A549 (cell line): ENCODE data around the gene MT2A. TPM values are rescaled to one million over a fixed set of nuclear protein-coding genes. Genes with fewer than 3 reads are reported as not detected.

ENCODE experiments used
- BHLHE40 ChIP-seq: IDR thresholded peaks from 2 replicates; pipeline ENCODE4 v1.6.1; 2012; ENCODE audit warnings: low read depth, low read length, inconsistent platforms
- CBX8 ChIP-seq: fragments of 200-600 bp; sonication (generic); IDR thresholded peaks from 2 replicates; pipeline ENCODE4 v1.6.1; 2016
- EP300 ChIP-seq, 2 experiments: fragments of >200 bp; sonication (Bioruptor Twin); formaldehyde crosslinking; IDR thresholded peaks; 2 replicates in 1 of 2; 3 replicates in 1 of 2; pipeline ENCODE4 v1.6.1; 2016 to 2017
- HDAC2 ChIP-seq: fragments of 200-600 bp; sonication (generic); IDR thresholded peaks from 2 replicates; pipeline ENCODE4 v1.6.1; 2016
- HEYL ChIP-seq: fragments of 250-450 bp; sonication (Bioruptor Pico); IDR thresholded peaks from 2 replicates; pipeline ENCODE4 v1.8.0; 2021; ENCODE audit warnings: mild to moderate bottlenecking, moderate library complexity
- JUN ChIP-seq, 2 experiments: fragments of >200 bp; sonication (Bioruptor Twin); formaldehyde crosslinking; IDR thresholded peaks; 2 replicates in 1 of 2; 3 replicates in 1 of 2; pipeline ENCODE4 v1.6.1; 2016 to 2017
- KDM1A ChIP-seq: fragments of 200-600 bp; sonication (generic); IDR thresholded peaks from 2 replicates; pipeline ENCODE4 v1.6.1; 2016; ENCODE audit warnings: low read depth, mild to moderate bottlenecking
- KDM5A ChIP-seq: fragments of 200-600 bp; sonication (generic); IDR thresholded peaks from 2 replicates; pipeline ENCODE4 v1.6.1; 2016; ENCODE audit warnings: antibody characterized with exemption, mild to moderate bottlenecking
- MAZ ChIP-seq: fragments of 150-350 bp; IDR thresholded peaks from 2 replicates; pipeline ENCODE4 v1.6.1; 2014; ENCODE audit warnings: antibody characterized with exemption, low read depth, low read length, borderline replicate concordance
- NFE2L2 ChIP-seq: fragments of 150-350 bp; conservative IDR thresholded peaks from 2 replicates; pipeline ENCODE4 v1.6.1; 2014; ENCODE audit warnings: low read length
- NR3C1 ChIP-seq: fragments of >200 bp; sonication (Bioruptor Twin); formaldehyde crosslinking; IDR thresholded peaks from 3 replicates; pipeline ENCODE4 v1.6.1; 2017
- RARB ChIP-seq: fragments of 250-450 bp; sonication (Bioruptor Pico); IDR thresholded peaks from 2 replicates; pipeline ENCODE4 v1.8.0; 2021; ENCODE audit warnings: mild to moderate bottlenecking, moderate library complexity
- RFX5 ChIP-seq: fragments of 450-650 bp; IDR thresholded peaks from 2 replicates; pipeline ENCODE4 v1.7.1; 2014; ENCODE audit warnings: antibody characterized with exemption, mild to moderate bottlenecking, moderate library complexity
- SMC3 ChIP-seq: fragments of >200 bp; sonication (Bioruptor Twin); formaldehyde crosslinking; IDR thresholded peaks from 3 replicates; pipeline ENCODE4 v1.6.1; 2018; ENCODE audit warnings: inconsistent platforms
- SREBF2 ChIP-seq: fragments of 450-650 bp; IDR thresholded peaks from 2 replicates; pipeline ENCODE4 v1.6.1; 2014; ENCODE audit warnings: mild to moderate bottlenecking, moderate library complexity
- TFCP2L1 ChIP-seq: fragments of 250-450 bp; sonication (Bioruptor Pico); IDR thresholded peaks from 2 replicates; pipeline ENCODE4 v1.5.0; 2021; ENCODE audit warnings: mild to moderate bottlenecking
- TP53 ChIP-seq: fragments of 250-450 bp; sonication (Bioruptor Pico); IDR thresholded peaks from 2 replicates; pipeline ENCODE4 v1.5.0; 2021; ENCODE audit warnings: mild to moderate bottlenecking, moderate library complexity
- ZC3H11A ChIP-seq: fragments of 450-650 bp; IDR thresholded peaks from 2 replicates; pipeline ENCODE4 v1.6.1; 2014; ENCODE audit warnings: antibody characterized with exemption, mild to moderate bottlenecking
- ZFP36 ChIP-seq: fragments of 450-650 bp; IDR thresholded peaks from 2 replicates; pipeline ENCODE4 v1.6.1; 2014; ENCODE audit warnings: borderline replicate concordance; ENCODE audit not compliant: partially characterized antibody
- ZNF302 ChIP-seq: fragments of 250-450 bp; sonication (Bioruptor Pico); IDR thresholded peaks from 2 replicates; pipeline ENCODE4 v1.9.0; 2021; ENCODE audit warnings: inconsistent platforms, mild to moderate bottlenecking, moderate library complexity
- polyA plus RNA-seq, 4 experiments: library from polyadenylated mRNA; depleted of rRNA in 3 of 4; stranded (reverse); fragments of >200 nt; fragmentation: RNase III in 1 of 4; extraction: RNeasy Plus Mini Kit Qiagen cat#74134 plus additional on column Dnase treatment in 1 of 4; gene quantifications; 2 replicates in 3 of 4; 3 replicates in 1 of 4; pipeline ENCODE4 v1.2.3, GENCODE V29; 2011 to 2017
- TF ChIP-seq, protein P1 (sequence below): IDR thresholded peaks from 2 replicates; pipeline ENCODE4 v1.6.1; 2012
- TF ChIP-seq, protein P2 (sequence below): fragments of 150-350 bp; IDR thresholded peaks from 2 replicates; pipeline ENCODE4 v1.6.1; 2014; ENCODE audit warnings: low read depth, mild to moderate bottlenecking, low read length
- TF ChIP-seq, protein P3 (sequence below): fragments of 450-650 bp; IDR thresholded peaks from 2 replicates; pipeline ENCODE4 v1.6.1; 2014; ENCODE audit warnings: antibody characterized with exemption
- TF ChIP-seq, protein P4 (sequence below): fragments of 200-600 bp; sonication (generic); IDR thresholded peaks from 2 replicates; pipeline ENCODE4 v1.6.1; 2016; ENCODE audit warnings: antibody characterized with exemption, mild to moderate bottlenecking, moderate library complexity
- TF ChIP-seq, protein P5 (sequence below): IDR thresholded peaks from 2 replicates; pipeline ENCODE4 v1.6.1; 2012

The MT2A gene
- polyA plus RNA-seq, 2 of the 4 experiments (the other 2 are of a cell fraction) = 39.1 to 305 TPM

DNA sequence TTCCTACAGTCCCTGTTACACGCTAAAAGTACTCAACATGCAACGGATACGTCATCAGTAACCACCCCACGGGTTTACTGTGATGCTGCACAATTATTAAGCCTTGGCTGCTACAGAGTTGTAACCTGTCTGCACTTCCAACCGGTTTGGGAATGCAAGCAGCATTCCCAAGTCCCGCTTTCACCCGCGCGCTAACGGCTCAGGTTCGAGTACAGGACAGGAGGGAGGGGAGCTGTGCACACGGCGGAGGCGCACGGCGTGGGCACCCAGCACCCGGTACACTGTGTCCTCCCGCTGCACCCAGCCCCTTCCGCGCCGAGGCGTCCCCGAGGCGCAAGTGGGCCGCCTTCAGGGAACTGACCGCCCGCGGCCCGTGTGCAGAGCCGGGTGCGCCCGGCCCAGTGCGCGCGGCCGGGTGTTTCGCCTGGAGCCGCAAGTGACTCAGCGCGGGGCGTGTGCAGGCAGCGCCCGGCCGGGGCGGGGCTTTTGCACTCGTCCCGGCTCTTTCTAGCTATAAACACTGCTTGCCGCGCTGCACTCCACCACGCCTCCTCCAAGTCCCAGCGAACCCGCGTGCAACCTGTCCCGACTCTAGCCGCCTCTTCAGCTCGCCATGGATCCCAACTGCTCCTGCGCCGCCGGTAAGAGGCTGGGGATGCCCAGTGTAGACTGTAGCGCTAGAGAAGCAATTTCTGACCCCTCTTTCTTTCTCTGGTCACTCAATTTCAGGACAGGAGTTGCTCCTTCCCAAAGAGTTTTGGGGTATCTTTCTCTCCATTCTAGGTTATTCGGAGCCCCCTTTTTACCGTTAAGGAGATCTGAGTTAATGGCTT, at the start of gene MT2A (continued):
- TF ChIP-seq RARB (CRISPR knock-in tag) = no peak
- TF ChIP-seq, protein P1, sequence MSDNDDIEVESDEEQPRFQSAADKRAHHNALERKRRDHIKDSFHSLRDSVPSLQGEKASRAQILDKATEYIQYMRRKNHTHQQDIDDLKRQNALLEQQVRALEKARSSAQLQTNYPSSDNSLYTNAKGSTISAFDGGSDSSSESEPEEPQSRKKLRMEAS = peak; percentile 85
- no peak for TF ChIP-seq ZFP36
- TF ChIP-seq, protein P2, sequence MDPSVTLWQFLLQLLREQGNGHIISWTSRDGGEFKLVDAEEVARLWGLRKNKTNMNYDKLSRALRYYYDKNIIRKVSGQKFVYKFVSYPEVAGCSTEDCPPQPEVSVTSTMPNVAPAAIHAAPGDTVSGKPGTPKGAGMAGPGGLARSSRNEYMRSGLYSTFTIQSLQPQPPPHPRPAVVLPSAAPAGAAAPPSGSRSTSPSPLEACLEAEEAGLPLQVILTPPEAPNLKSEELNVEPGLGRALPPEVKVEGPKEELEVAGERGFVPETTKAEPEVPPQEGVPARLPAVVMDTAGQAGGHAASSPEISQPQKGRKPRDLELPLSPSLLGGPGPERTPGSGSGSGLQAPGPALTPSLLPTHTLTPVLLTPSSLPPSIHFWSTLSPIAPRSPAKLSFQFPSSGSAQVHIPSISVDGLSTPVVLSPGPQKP = no peak
- no peak for TF ChIP-seq SMC3
- no peak for TF ChIP-seq HEYL (CRISPR knock-in tag)
- no peak for TF ChIP-seq NR3C1
- TF ChIP-seq, protein P3, sequence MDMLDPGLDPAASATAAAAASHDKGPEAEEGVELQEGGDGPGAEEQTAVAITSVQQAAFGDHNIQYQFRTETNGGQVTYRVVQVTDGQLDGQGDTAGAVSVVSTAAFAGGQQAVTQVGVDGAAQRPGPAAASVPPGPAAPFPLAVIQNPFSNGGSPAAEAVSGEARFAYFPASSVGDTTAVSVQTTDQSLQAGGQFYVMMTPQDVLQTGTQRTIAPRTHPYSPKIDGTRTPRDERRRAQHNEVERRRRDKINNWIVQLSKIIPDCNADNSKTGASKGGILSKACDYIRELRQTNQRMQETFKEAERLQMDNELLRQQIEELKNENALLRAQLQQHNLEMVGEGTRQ = no peak
- no peak for TF ChIP-seq MAZ
- no peak for TF ChIP-seq TFCP2L1 (CRISPR knock-in tag)
- no peak for TF ChIP-seq HDAC2
- no peak for TF ChIP-seq CBX8
- TF ChIP-seq BHLHE40 = no peak
- TF ChIP-seq, protein P4, sequence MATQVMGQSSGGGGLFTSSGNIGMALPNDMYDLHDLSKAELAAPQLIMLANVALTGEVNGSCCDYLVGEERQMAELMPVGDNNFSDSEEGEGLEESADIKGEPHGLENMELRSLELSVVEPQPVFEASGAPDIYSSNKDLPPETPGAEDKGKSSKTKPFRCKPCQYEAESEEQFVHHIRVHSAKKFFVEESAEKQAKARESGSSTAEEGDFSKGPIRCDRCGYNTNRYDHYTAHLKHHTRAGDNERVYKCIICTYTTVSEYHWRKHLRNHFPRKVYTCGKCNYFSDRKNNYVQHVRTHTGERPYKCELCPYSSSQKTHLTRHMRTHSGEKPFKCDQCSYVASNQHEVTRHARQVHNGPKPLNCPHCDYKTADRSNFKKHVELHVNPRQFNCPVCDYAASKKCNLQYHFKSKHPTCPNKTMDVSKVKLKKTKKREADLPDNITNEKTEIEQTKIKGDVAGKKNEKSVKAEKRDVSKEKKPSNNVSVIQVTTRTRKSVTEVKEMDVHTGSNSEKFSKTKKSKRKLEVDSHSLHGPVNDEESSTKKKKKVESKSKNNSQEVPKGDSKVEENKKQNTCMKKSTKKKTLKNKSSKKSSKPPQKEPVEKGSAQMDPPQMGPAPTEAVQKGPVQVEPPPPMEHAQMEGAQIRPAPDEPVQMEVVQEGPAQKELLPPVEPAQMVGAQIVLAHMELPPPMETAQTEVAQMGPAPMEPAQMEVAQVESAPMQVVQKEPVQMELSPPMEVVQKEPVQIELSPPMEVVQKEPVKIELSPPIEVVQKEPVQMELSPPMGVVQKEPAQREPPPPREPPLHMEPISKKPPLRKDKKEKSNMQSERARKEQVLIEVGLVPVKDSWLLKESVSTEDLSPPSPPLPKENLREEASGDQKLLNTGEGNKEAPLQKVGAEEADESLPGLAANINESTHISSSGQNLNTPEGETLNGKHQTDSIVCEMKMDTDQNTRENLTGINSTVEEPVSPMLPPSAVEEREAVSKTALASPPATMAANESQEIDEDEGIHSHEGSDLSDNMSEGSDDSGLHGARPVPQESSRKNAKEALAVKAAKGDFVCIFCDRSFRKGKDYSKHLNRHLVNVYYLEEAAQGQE = no peak
- no peak for TF ChIP-seq ZNF302
- peak; percentile 68; the same call in 1 of the 2 replicates for TF ChIP-seq RFX5
- no peak; a peak in 1 of 5 replicates for TF ChIP-seq EP300 (IDR thresholded peaks at IDR 0.05)
- TF ChIP-seq SREBF2 = no peak
- TF ChIP-seq KDM5A = no peak
- TF ChIP-seq, protein P5, sequence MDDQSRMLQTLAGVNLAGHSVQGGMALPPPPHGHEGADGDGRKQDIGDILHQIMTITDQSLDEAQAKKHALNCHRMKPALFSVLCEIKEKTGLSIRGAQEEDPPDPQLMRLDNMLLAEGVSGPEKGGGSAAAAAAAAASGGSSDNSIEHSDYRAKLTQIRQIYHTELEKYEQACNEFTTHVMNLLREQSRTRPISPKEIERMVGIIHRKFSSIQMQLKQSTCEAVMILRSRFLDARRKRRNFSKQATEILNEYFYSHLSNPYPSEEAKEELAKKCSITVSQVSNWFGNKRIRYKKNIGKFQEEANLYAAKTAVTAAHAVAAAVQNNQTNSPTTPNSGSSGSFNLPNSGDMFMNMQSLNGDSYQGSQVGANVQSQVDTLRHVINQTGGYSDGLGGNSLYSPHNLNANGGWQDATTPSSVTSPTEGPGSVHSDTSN = peak; percentile 31; the same call in 1 of the 2 replicates
- TF ChIP-seq KDM1A = 0 out of 2 replicates have a peak, but pooled peaks have one; percentile 5
- TF ChIP-seq JUN (IDR thresholded peaks at IDR 0.05) = peak; percentile 86 to 94
- TF ChIP-seq ZC3H11A = no peak
- no peak for TF ChIP-seq TP53
- TF ChIP-seq NFE2L2 = no peak
